ENCODE measurements around the gene AP3S2.

- TF ChIP-seq EZH2 (IDR thresholded peaks at IDR 0.05; ENCODE audit: low read length) (no peak), CTCF (optimal IDR thresholded peaks at IDR 0.05 in 1 of 3, IDR thresholded peaks at IDR 0.05 in 1 of 3, conservative IDR thresholded peaks at IDR 0.05 in 1 of 3; ENCODE audit: extremely low read depth in 1 of 3, insufficient read depth in 2 of 3, low read length in 3 of 3) (no peak)
Measured at GRCh38 chr15:89787944-89788343, 105.8 kb downstream of the AP3S2 start.
